ENCODE results near the gene CMTM4. TPM values are rescaled to one million over a fixed set of nuclear protein-coding genes. Genes with fewer than 3 reads are reported as not detected.

CMTM4 gene
- total and polyA plus RNA-seq, 2 of the 8 experiments (the other 6 are each of a cell fraction or from before 2014, with no cell fraction given): 35.3 to 51.7 TPM

- TF ChIP-seq CHD7 (IDR thresholded peaks at IDR 0.05; ENCODE audit: insufficient replicate concordance, low read length) (no peak), SIX5 (IDR thresholded peaks at IDR 0.05; ENCODE audit: low read depth, low read length) (no peak), E2F6 (IDR thresholded peaks at IDR 0.05) (no peak), ATF3 (IDR thresholded peaks at IDR 0.05; ENCODE audit: insufficient read depth, low read depth, low read length) (no peak), SRF (IDR thresholded peaks at IDR 0.05; ENCODE audit: low read depth, low read length) (no peak), ZNF274 (IDR thresholded peaks at IDR 0.05; ENCODE audit: borderline replicate concordance, extremely low read depth, low read length) (no peak), CTBP2 (IDR thresholded peaks at IDR 0.05; ENCODE audit: borderline replicate concordance, insufficient read depth, insufficient read length, low read length) (no peak), CHD1 (IDR thresholded peaks at IDR 0.05; ENCODE audit: low read depth, low read length) (no peak), SIRT6 (IDR thresholded peaks at IDR 0.05; ENCODE audit: low read length) (no peak), KDM4A (IDR thresholded peaks at IDR 0.05; ENCODE audit: low read depth, low read length, severe bottlenecking) (no peak)
Observed at GRCh38 chr16:66609139-66609510, 87.4 kb downstream of the CMTM4 start (continued).

All from H1 (cell line).